Fibroblast of mammary gland (primary cell): Measurements from ENCODE around the gene LRRC52.

Experiments
- DNase-seq: peaks from one replicate; pipeline ENCODE4 v3.0.0-alpha.2; 2010; ENCODE audit warnings: low read depth
- H3K4me3 ChIP-seq: 2 replicates; pipeline ENCODE4 v1.5.1; 2011; ENCODE audit warnings: low read depth, mild to moderate bottlenecking, low read length, moderate library complexity; ENCODE audit not compliant: control insufficient read depth
- CTCF ChIP-seq: conservative IDR thresholded peaks from 2 replicates; pipeline ENCODE4 v1.5.1; 2011; ENCODE audit warnings: low read depth, low read length, inconsistent platforms; ENCODE audit not compliant: control insufficient read depth, insufficient read depth

LRRC52 gene

GRCh38 chr1:165544996-165545395 lies 1.2 kb downstream of the LRRC52 start:
- DNase-seq, result no peak
- no peak overlapping the region for H3K4me3 ChIP-seq
- TF ChIP-seq CTCF, result no peak

GRCh38 chr1:165545974-165546373 lies 2.2 kb downstream of the LRRC52 start:
- H3K4me3 ChIP-seq, result no peak overlapping the region
- no peak for DNase-seq
- TF ChIP-seq CTCF, result no peak

GRCh38 chr1:165549973-165550372 lies 6.2 kb downstream of the LRRC52 start:
- no peak overlapping the region for H3K4me3 ChIP-seq
- TF ChIP-seq CTCF, result no peak
- no peak for DNase-seq

- DNase-seq, result peak; percentile 9
- no peak for TF ChIP-seq CTCF
- H3K4me3 ChIP-seq, result no peak overlapping the region
Observed at GRCh38 chr1:165551469-165551868, 7.7 kb downstream of the LRRC52 start.

GRCh38 chr1:165560883-165561656 lies 17.3 kb downstream of the LRRC52 start:
- DNase-seq, result no peak
- no peak for TF ChIP-seq CTCF
- no peak overlapping the region for H3K4me3 ChIP-seq

GRCh38 chr1:165562571-165562970 lies 18.8 kb downstream of the LRRC52 start:
- H3K4me3 ChIP-seq, result no peak overlapping the region
- no peak for TF ChIP-seq CTCF
- DNase-seq, result peak; percentile 27
